Measurements from ENCODE around the gene SSTR3.

- TF ChIP-seq GATA2 (IDR thresholded peaks at IDR 0.05; ENCODE audit: low read depth, low read length): no peak
- no peak for TF ChIP-seq GATA3 (IDR thresholded peaks at IDR 0.05; ENCODE audit: low read depth, low read length)
These were observed 30.6 kb downstream of the SSTR3 start for GRCh38 chr22:37181681-37182080.

Data from SH-SY5Y (cell line).